K562 (cell line): Measurements from ENCODE around the gene KMT5B. TPM values are rescaled to one million over a fixed set of nuclear protein-coding genes. Genes with fewer than 3 reads are reported as not detected.

ENCODE experiments used
- ATAC-seq: fragments of 200-7000 bp; cut with Tn5 transposase; 3 replicates; pipeline ENCODE4 v1.9.1; 2020; ENCODE audit warnings: moderate library complexity
- Bru-seq: library from RNA; stranded (reverse); fragments of 400-500 nt; gene quantifications from one replicate; lab custom pipeline; 2021; lab: Mats Ljungman, UMichigan
- BruChase-seq, 2 experiments: library from RNA; stranded (reverse); fragments of 400-500 nt; gene quantifications; one replicate each; lab custom pipeline; 2021; lab: Mats Ljungman, UMichigan
- BruUV-seq: library from RNA; stranded (reverse); fragments of 400-500 nt; replicated peaks from 2 replicates; lab custom pipeline; 2021; lab: Mats Ljungman, UMichigan
- CTCF ChIA-PET: fragments of 300-600 bp; formaldehyde crosslinking; extraction: SDS; loops from one replicate; lab custom pipeline; 2021; ENCODE audit warnings: low intra/inter-chr PET ratio; lab: Yijun Ruan, JAX
- POLR2A ChIA-PET: fragments of 300-600, 350-650 bp; sonication (Branson Sonifier 250); formaldehyde crosslinking; extraction: SDS; loops from one replicate; lab custom pipeline; 2021; ENCODE audit warnings: antibody characterized with exemption, inconsistent platforms; lab: Yijun Ruan, JAX
- DNase-seq, 4 experiments: peaks; one replicate each; pipeline versions ENCODE4 v3.0.0 to v3.0.0-alpha.2; 2011 to 2018; ENCODE audit warnings: low spot score in 3 of 4, mixed read lengths in 3 of 4; ENCODE audit errors: extremely low read depth in 1 of 4
- FAIRE-seq: peaks from 2 replicates; lab custom pipeline; 2011; peaks lifted over from hg19 to GRCh38; lab: Jason Lieb, UNC
- H2AFZ ChIP-seq: 2 replicates; pipeline ENCODE4 v1.6.0; 2011; ENCODE audit warnings: low read depth, low read length, control low read depth, inconsistent platforms
- H3K27ac ChIP-seq: fragments of 200-600 bp; 3 replicates; pipeline ENCODE4 v1.8.0; 2011; ENCODE audit warnings: low read depth, mild to moderate bottlenecking, control low read depth, inconsistent platforms, low read length, moderate library complexity, mixed read lengths; ENCODE audit errors: extremely low read depth
- H3K27me3 ChIP-seq, 2 experiments: fragments of 300-600 bp in 1 of 2; 2 replicates in 1 of 2; 3 replicates in 1 of 2; pipeline versions ENCODE4 v1.6.0 to v1.8.0; 2011; ENCODE audit warnings: inconsistent platforms in 2 of 2, low read length in 2 of 2, mild to moderate bottlenecking in 1 of 2, mixed read lengths in 1 of 2, moderate library complexity in 1 of 2; ENCODE audit not compliant: control insufficient read depth in 2 of 2, insufficient read depth in 2 of 2
- H3K36me3 ChIP-seq: fragments of 300-600 bp; 3 replicates; pipeline ENCODE4 v1.8.0; 2011; ENCODE audit warnings: mild to moderate bottlenecking, low read length, inconsistent platforms; ENCODE audit not compliant: control insufficient read depth, insufficient read depth
- H3K4me1 ChIP-seq, 2 experiments: fragments of 200-600 bp in 1 of 2; replicated peaks in 1 of 2; 2 replicates in 1 of 2; 3 replicates in 1 of 2; pipeline versions ENCODE4 v1.5.1 to v1.8.0; 2011; ENCODE audit warnings: inconsistent platforms in 2 of 2, low read length in 2 of 2, mild to moderate bottlenecking in 1 of 2, mixed read lengths in 1 of 2, moderate library complexity in 1 of 2; ENCODE audit not compliant: control insufficient read depth in 2 of 2, insufficient read depth in 2 of 2
- H3K4me2 ChIP-seq: 2 replicates; pipeline ENCODE4 v1.6.1; 2011; ENCODE audit warnings: low read length, control low read depth, inconsistent platforms, mixed read lengths; ENCODE audit not compliant: insufficient read depth
- H3K4me3 ChIP-seq: fragments of 200-600 bp; sonication (generic), shearing (Covaris generic); 2 replicates; pipeline ENCODE4 v1.5.1; 2016; ENCODE audit warnings: control low read depth, inconsistent platforms
- H3K79me2 ChIP-seq: fragments of 200-600 bp; 3 replicates; pipeline ENCODE4 v1.8.0; 2011; ENCODE audit warnings: low read length, inconsistent platforms; ENCODE audit not compliant: control insufficient read depth, insufficient read depth
- H3K9ac ChIP-seq, 2 experiments: 2 replicates each; pipeline versions ENCODE4 v1.6.0 to v1.6.1; 2011; ENCODE audit warnings: low read depth in 2 of 2, low read length in 2 of 2, control low read depth in 1 of 2, inconsistent platforms in 1 of 2, mild to moderate bottlenecking in 1 of 2, mixed read lengths in 1 of 2; ENCODE audit not compliant: insufficient read depth in 1 of 2
- H3K9me1 ChIP-seq: one replicate; pipeline ENCODE4 v1.6.0; 2011; ENCODE audit warnings: inconsistent platforms, mild to moderate bottlenecking, low read length, moderate library complexity; ENCODE audit not compliant: control insufficient read depth, insufficient read depth
- H3K9me3 ChIP-seq: replicated peaks from 2 replicates; pipeline ENCODE4 v1.5.1; 2011; ENCODE audit warnings: low read depth, low read length, inconsistent platforms; ENCODE audit not compliant: control insufficient read depth, insufficient read depth
- H4K20me1 ChIP-seq: replicated peaks from 2 replicates; pipeline ENCODE4 v1.6.1; 2011; ENCODE audit warnings: low read length, inconsistent platforms, mixed read lengths; ENCODE audit not compliant: control insufficient read depth, insufficient read depth
- CCNT2 ChIP-seq: IDR thresholded peaks from 2 replicates; pipeline ENCODE4 v1.6.1; 2011; ENCODE audit warnings: borderline replicate concordance, low read depth, mild to moderate bottlenecking, moderate library complexity, mixed read lengths, low read length; ENCODE audit not compliant: insufficient read length; ENCODE audit errors: extremely low read depth
- CHD2 ChIP-seq: IDR thresholded peaks from 2 replicates; pipeline ENCODE4 v1.6.1; 2011; ENCODE audit warnings: low read depth, low read length
- HMGN3 ChIP-seq: IDR thresholded peaks from 2 replicates; pipeline ENCODE4 v1.6.1; 2011; ENCODE audit warnings: borderline replicate concordance, low read depth, mild to moderate bottlenecking, mixed read lengths, low read length; ENCODE audit not compliant: insufficient read length; ENCODE audit errors: extremely low read depth
- PHF21A ChIP-seq: fragments of 450-650 bp; IDR thresholded peaks from 2 replicates; pipeline ENCODE4 v1.6.1; 2017; ENCODE audit warnings: low read depth, borderline replicate concordance
- TAF1 ChIP-seq: IDR thresholded peaks from 2 replicates; pipeline ENCODE4 v1.6.1; 2011; ENCODE audit warnings: mild to moderate bottlenecking, low read length, moderate library complexity; ENCODE audit not compliant: insufficient read depth, control insufficient read depth, severe bottlenecking; ENCODE audit errors: extremely low read depth
- TBP ChIP-seq: optimal IDR thresholded peaks from 2 replicates; pipeline ENCODE3; 2011; ENCODE audit warnings: low read depth, low read length, improper control_type of control experiment
- VEZF1 ChIP-seq: fragments of 200-800 bp; sonication (Bioruptor generic); IDR thresholded peaks from 2 replicates; pipeline ENCODE4 v1.6.1; 2017; ENCODE audit warnings: missing genetic modification characterization, missing compliant biosample characterization
- YY1 ChIP-seq, 3 experiments: IDR thresholded peaks; 2 replicates each; pipeline ENCODE4 v1.6.1; 2011; ENCODE audit warnings: low read length in 2 of 3, mild to moderate bottlenecking in 2 of 3, moderate library complexity in 2 of 3, borderline replicate concordance in 1 of 3, control low read depth in 1 of 3, low read depth in 1 of 3; ENCODE audit not compliant: insufficient read depth in 3 of 3, insufficient replicate concordance in 2 of 3, control insufficient read depth in 1 of 3, insufficient read length in 1 of 3; ENCODE audit errors: extremely low read depth in 1 of 3
- ZFP1 ChIP-seq: fragments of 450-650 bp; formaldehyde crosslinking; IDR thresholded peaks from 2 replicates; pipeline ENCODE4 v1.4.0; 2020; ENCODE audit warnings: mild to moderate bottlenecking, mixed read lengths
- ZFX ChIP-seq: sonication (generic); formaldehyde crosslinking; IDR thresholded peaks from 2 replicates; pipeline ENCODE4 v1.8.0; 2022; ENCODE audit warnings: mild to moderate bottlenecking, missing genetic modification reagents, moderate library complexity
- WGBS: fragments of 100-300 bp; shearing (Covaris generic); methylation state at CpG from one replicate; pipeline ENCODE4 v1.1.6; 2016; ENCODE audit warnings: low coverage, mixed read lengths; ENCODE audit not compliant: insufficient coverage; ENCODE audit errors: missing lambda C conversion rate; 5-methylcytosine and 5-hydroxymethylcytosine counted together
- in situ Hi-C: fragments of 300-500 bp; cut with MboI; formaldehyde crosslinking; loops from 4 replicates; pipeline ENCODE4 v1.15.0; 2018; ENCODE audit warnings: inconsistent platforms, mixed read lengths
- intact Hi-C: fragments of 100-400 bp; cut with micrococcal nuclease; formaldehyde crosslinking; loops from 2 replicates; pipeline ENCODE4 v1.14.2; 2022
- long read RNA-seq, 3 experiments: library from polyadenylated mRNA in 2 of 3; library from RNA in 1 of 3; unstranded in 2 of 3; stranded (forward) in 1 of 3; transcript quantifications; one replicate each; pipeline ENCODE4 v2.0.0, GENCODE V29; 2019 to 2022
- polyA minus RNA-seq, 3 experiments: library from RNA; depleted of rRNA, polyadenylated mRNA; stranded (reverse); fragments of >200 nt; gene quantifications; 2 replicates each; pipeline ENCODE4 v1.2.3, GENCODE V29; 2011
- polyA plus RNA-seq, 8 experiments: library from polyadenylated mRNA; depleted of rRNA in 4 of 8; stranded (reverse) in 5 of 8; unstranded in 3 of 8; fragments of >200 nt; fragmentation: Nextera tagmentation in 2 of 8; fragmentation: Illumina TruSeq in 1 of 8; extraction: Ambion mirVana in 2 of 8; extraction: Trizol in 1 of 8; gene quantifications; 2 replicates each; pipeline versions ENCODE4 v1.2.1 to v1.2.3, GENCODE V29; 2011 to 2014; ENCODE audit warnings: inconsistent platforms in 1 of 8, missing spikeins in 1 of 8
- total RNA-seq, 7 experiments: library from RNA; depleted of rRNA in 6 of 7; stranded (reverse); fragments of >200 nt in 6 of 7; fragmentation: Illumina TruSeq in 2 of 7; extraction: Trizol in 2 of 7; gene quantifications; 2 replicates each; pipeline versions ENCODE4 v1.2.1 to v1.2.3, GENCODE V29; 2011 to 2021; ENCODE audit warnings: low replicate concordance in 1 of 7

Gene KMT5B
- 25.4 and 66.1 TPM in 2 replicates for total RNA-seq (2011; cell fraction: chromatin; rRNA removed; ENCODE audit: low replicate concordance)
- total RNA-seq (2011; cell fraction: nucleolus; rRNA removed): 10.5 and 14.7 TPM in 2 replicates
- total RNA-seq (2011; cell fraction: nucleoplasm; rRNA removed): 19.0 and 28.4 TPM in 2 replicates
- total RNA-seq (2014; rRNA removed) (15.5 and 20.8 TPM in 2 replicates), total RNA-seq (2014; rRNA removed; fragmentation: Illumina TruSeq; extraction: Trizol) (24.6 and 29.4 TPM in 2 replicates), total RNA-seq (2015; rRNA removed; fragmentation: Illumina TruSeq; extraction: Trizol) (21.3 and 22.0 TPM in 2 replicates), total RNA-seq (2021) (22.7 and 24.7 TPM in 2 replicates), polyA plus RNA-seq (2011; rRNA removed) (18.9 and 20.9 TPM in 2 replicates), polyA plus RNA-seq (2014; fragmentation: Illumina TruSeq; extraction: Trizol) (27.3 and 29.2 TPM in 2 replicates), polyA plus RNA-seq (2014; fragmentation: Nextera tagmentation; extraction: Ambion mirVana) (1 to 10 TPM; 7.3 to 7.4 TPM), polyA plus RNA-seq (2014; rRNA removed) (16.3 and 20.4 TPM in 2 replicates), polyA minus RNA-seq (2011; rRNA and poly(A)+ RNA removed) (31.7 and 36.9 TPM in 2 replicates), Bru-seq, nascent RNA (percentile 69 among the genes with signal in this experiment), BruChase-seq, experiment 1, labeled RNA remaining after a 2-hour chase (percentile 80 among the genes with signal in this experiment), BruChase-seq, experiment 2, labeled RNA remaining after a 6-hour chase (percentile 81 among the genes with signal in this experiment)
- polyA plus RNA-seq (2011; cell fraction: cytosol; rRNA removed): 4.5 and 9.3 TPM in 2 replicates
- polyA plus RNA-seq (2011; cell fraction: nucleus; rRNA removed): 13.0 and 16.5 TPM in 2 replicates
- 18.2 and 21.9 TPM in 2 replicates for polyA plus RNA-seq (2012)
- polyA minus RNA-seq (2011; cell fraction: cytosol; rRNA and poly(A)+ RNA removed): 9.8 and 10.7 TPM in 2 replicates
- polyA minus RNA-seq (2011; cell fraction: nucleus; rRNA and poly(A)+ RNA removed): 10.1 and 14.9 TPM in 2 replicates
- long read RNA-seq, experiment 1, partial matches to known transcripts: 201 of 255 reads
- long read RNA-seq, experiment 1, other reads (novel, unspliced or antisense): 54 of 255 reads
- long read RNA-seq, experiment 2, partial matches to known transcripts: 6 of 27 reads
- long read RNA-seq, experiment 2, other reads (novel, unspliced or antisense): 21 of 27 reads
- long read RNA-seq, experiment 3, partial matches to known transcripts: 2 of 8 reads
- long read RNA-seq, experiment 3, other reads (novel, unspliced or antisense): 6 of 8 reads

- peaks cover 43% of the 10 kb centered on the region for H3K79me2 ChIP-seq
- H3K4me2 ChIP-seq: peak within 1 kb of the TSS; percentile 95
- peaks cover 10 to 36% of the 10 kb centered on the region in 2 experiments; a peak in 4 of 5 replicates for H3K4me1 ChIP-seq
- ATAC-seq (no peak), FAIRE-seq (no peak), DNase-seq (peak in 2 of 4 experiments; percentile 53 to 75)
- H3K27me3 ChIP-seq: peaks cover 10 to 33% of the 10 kb centered on the region in 2 experiments; a peak in 4 of 5 replicates
- H3K36me3 ChIP-seq: no peaks in the 10 kb centered on the region
- H3K9me1 ChIP-seq: no peaks in the 10 kb centered on the region
- POLR2A ChIA-PET: interaction anchor here (0.7 to 1.0 kb wide), 2 partner anchors 9 to 232 kb away, joined by 3 read pairs; no protein-coding TSS in a partner anchor
- peak within 1 kb of the TSS; percentile 97 for H3K27ac ChIP-seq
- no TSS peak for BruUV-seq
- TF ChIP-seq PHF21A (no peak), TAF1 (peak; percentile 36), YY1 (IDR thresholded peaks at IDR 0.05; ENCODE audit: borderline replicate concordance in 1 of 3, control insufficient read depth in 1 of 3, extremely low read depth in 1 of 3, insufficient read depth in 3 of 3, insufficient read length in 1 of 3, insufficient replicate concordance in 2 of 3, low read depth in 1 of 3, low read length in 2 of 3) (peak; percentile 92 to 97 (median 94)), TBP (peak; percentile 36), CCNT2 (peak; percentile 16), CHD2 (peak; percentile 63; the same call in 1 of the 2 replicates), ZFX (CRISPR knock-in tag) (no peak), ZFP1 (no peak), VEZF1 (CRISPR knock-in tag) (peak; percentile 57; the same call in 1 of the 2 replicates), HMGN3 (peak; percentile 47)
- H4K20me1 ChIP-seq: peaks cover 26% of the 10 kb centered on the region
- peak within 1 kb of the TSS; percentile 90 to 96 for H3K9ac ChIP-seq
- in situ Hi-C loops (no loop called here), intact Hi-C loops (loop anchor here (5.0 kb wide), 1 partner anchor 234 kb away; no protein-coding TSS in a partner anchor)
- peak within 1 kb of the TSS; percentile 82 for H3K4me3 ChIP-seq
- WGBS: 0% methylated on average over 6 of the region's 60 CpGs
- CTCF ChIA-PET: interaction anchor here (0.7 to 1.4 kb wide), 2 partner anchors 10 to 58 kb away, joined by 3 to 4 read pairs; no protein-coding TSS in a partner anchor
- H3K9me3 ChIP-seq: no peaks in the 10 kb centered on the region
- peak within 1 kb of the TSS; percentile 85 for H2AFZ ChIP-seq
Measured at GRCh38 chr11:68213135-68213515, at the start of gene KMT5B. Gene KMT5B (minus strand): TSS chr11:68213296. CDS start chr11:68190076, 23,220 bp downstream.
